GM19239 (cell line): ENCODE data around the gene FGGY.
"Not testable (repeated sequence)": the region's sequence is repeated elsewhere in the genome, so short reads cannot be mapped to it uniquely, and the experiment has no call there.

Source experiments
- DNase-seq: peaks from one replicate; pipeline ENCODE4 v3.0.0; 2011; ENCODE audit warnings: low spot score; ENCODE audit not compliant: insufficient read length
- FAIRE-seq: peaks from 2 replicates; lab custom pipeline; 2011; peaks lifted over from hg19 to GRCh38; lab: Jason Lieb, UNC

Gene FGGY

DNA sequence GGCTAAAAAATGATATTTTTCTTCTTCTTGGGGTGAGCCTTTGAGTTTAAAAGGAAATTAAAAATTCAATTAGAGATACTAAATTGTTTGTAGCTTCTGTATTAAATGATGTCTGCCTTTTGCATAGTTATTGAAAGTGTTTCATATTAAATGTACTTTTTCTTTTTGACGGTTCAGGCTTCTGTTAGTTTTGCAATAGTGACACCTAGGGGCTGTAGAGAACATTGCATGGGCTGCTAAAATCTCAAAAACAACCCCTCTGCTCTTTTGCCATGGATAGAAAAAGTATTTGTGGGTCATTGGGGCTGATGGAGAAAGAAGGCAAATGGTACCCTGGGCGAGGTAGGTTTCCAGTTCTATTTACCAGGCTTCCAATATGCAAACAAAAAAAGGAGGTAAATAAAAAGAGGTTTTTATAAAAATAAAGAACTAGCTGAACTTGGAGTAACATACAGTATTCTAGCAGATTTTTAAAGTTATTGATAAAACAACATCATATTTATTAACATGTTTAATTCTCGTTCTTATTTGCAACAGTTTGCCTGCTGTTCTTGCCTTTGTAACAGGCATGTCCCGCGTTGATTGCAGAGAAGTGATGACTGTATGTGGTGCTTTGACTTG lies 402.4 kb downstream of the FGGY start:
- DNase-seq (peak; percentile 15), FAIRE-seq (peak; percentile 78)

DNA sequence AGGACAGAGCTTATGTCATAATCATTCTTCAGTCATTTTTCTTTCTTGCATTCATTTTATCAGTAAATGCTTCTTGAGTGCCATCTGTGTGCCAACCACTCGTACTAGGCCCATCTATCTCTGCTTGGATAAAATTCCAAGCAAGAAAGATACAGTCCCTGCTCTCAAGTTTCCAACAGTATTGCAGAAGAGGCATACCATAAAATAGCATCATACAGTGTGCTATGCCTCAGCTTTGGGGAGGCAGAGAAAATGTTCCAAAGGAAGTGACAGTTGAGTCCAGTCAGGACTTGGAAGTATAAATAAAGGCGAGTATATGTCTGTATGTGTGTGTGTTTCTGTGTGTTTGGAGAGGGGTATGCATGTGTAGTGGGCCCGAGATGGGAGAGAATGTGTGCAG lies 404.5 kb downstream of the FGGY start:
- FAIRE-seq (no peak), DNase-seq (no peak)

DNA sequence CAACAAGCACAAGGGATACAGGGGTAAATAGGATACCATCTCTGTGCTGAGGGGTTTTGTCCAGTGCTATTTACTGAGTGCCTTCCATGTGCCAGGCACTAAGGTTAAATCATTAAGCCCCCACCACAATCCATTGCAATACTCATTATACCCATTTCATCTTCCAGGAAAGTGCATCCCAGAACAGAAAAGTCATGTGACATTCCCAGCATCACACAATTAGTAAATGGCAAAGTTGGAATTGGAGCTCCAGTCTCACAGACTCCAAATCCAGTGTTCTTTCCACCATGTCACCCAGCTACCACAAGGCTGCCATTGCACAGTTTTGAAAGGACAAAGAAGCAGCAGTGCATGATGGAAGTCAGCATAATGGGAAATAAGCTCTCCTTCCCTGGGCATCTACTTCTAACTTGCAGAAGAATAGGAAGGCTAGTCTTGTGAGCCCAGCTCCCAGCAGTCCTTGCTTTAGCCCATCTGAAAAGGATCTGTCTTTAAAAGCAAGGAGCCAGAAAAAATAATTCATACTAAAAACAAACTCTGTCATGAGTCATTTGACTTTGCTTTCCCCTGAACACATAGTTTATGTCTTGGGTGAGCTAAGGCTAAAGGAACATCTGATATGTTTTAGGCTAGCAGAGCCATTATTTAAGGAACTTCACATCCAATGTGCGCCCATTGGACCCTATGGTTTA lies 406.5 kb downstream of the FGGY start:
- FAIRE-seq (no peak), DNase-seq (no peak)

DNA sequence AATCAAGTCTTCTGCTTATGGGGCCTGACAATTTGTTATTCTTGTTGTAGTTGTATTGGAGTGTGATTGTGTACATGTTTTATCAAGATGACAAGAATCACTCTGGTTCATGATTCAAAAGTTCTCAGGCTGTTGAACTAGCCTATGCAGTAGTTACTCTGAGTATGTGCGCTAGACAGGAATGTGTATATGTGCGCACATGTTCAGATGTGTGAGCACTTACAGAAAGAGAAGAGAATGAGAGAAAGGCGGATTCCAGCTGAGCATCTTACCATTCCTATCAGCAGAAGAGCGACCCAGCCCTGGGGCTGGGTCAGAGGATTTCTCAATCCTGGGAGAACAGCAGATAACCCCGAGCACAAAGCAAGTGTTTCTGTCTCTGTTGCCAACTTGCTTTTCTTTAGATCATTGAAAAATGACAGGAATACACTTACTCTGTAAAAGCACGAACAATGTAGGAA lies 407.1 kb downstream of the FGGY start:
- FAIRE-seq (no peak), DNase-seq (no peak)

DNA sequence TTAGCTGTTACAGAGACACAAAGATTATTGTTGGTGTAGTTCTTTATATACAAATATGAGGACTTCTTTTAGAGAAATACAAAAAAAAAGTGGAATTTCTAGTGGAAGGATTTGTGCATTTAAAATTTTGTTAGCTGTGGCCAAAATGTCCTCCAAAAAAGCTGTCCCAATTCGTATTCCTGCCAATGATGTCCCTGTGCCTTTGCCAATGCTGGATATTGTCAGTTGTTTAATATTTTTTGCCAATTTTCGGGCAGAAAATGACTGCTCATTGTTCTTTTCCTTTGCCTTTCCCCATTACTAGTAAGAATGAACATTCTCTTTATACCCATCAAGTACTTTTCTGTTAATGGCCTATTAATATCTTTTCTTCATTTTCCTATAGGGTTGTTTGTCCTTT lies 407.8 kb downstream of the FGGY start:
- DNase-seq (no peak), FAIRE-seq (no peak)

DNA sequence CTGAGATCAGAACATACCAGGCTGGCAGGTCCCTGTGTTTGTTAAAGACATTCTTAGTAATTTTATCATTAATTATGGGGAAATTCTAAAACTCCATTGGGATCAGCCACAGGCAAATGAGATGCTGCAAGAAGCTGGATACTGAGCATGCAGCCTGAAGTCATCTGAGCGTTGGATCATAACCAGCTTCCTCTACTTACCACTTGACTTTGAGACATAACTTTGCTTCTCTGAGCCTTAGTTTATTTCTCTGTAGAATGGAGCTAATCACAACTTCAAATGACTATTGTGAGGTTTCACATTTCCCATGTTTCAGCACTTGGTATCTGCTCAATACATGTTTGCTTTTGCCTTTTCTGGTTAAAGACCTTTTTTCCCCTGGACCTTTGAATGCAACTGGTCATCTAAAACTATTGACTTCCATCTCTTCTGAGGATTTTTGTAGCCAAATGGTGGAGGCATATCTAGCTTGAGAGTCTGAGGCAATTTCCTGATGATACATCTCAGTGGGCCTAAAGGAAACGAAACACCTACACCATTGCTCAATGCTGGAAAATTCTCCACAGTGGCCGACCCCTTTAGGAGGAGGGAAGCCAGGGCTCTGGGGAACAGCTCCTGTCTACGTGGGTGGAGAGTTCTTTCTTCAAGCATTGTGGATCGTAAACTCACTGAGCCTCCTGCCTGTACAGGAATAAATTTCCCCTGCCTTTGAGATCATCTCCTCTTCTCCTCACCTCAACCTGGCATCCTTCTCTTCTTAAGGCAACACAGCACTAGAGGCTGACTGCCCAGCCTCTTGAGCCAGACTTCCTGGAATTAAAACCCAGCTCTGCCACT lies 408.8 kb downstream of the FGGY start:
- no peak for DNase-seq
- no peak for FAIRE-seq

DNA sequence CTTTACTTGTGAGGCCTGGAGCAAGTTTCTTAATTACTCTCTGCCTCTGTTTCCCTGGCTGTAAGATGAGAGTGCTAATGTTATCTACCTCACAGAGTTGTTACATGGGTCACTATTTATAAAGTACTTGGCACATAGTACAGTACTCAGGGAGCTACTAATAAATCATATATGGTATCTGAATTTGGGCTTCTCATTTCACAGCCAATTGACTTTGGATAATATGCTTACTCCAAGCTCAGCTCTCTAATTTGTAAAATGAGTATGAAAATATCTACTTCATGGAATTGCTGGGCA lies 409.4 kb downstream of the FGGY start:
- no peak for FAIRE-seq
- DNase-seq = no peak

DNA sequence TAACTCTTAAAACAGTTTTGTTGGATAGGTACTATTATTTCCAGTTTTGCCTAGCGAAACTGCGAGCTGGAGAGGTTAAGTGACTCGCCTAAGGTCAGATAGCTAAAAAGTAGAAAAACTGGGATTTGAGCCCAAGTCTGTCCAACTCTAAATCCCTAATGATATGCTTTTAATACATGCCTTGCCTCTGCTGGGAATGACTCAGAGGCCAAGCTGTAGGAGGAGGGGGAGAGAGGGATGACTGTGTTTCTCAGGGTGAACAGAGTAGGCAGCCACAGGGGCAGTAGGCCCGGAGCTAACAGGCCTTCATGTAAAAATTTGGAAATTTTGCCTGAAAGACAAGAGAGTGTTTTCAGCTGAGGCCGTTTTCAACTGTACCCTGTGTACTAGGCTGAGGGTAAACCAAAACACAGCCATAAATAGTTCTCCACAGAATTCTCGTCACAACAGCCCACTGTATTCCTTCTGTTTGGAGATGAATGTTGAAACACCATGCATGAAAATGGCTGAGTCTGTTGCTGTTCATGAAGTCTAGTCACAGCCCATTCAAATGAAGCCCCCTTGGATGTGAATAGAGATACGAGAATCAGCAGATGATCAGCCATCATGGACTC lies 410.4 kb downstream of the FGGY start:
- FAIRE-seq (no peak), DNase-seq (no peak)

DNA sequence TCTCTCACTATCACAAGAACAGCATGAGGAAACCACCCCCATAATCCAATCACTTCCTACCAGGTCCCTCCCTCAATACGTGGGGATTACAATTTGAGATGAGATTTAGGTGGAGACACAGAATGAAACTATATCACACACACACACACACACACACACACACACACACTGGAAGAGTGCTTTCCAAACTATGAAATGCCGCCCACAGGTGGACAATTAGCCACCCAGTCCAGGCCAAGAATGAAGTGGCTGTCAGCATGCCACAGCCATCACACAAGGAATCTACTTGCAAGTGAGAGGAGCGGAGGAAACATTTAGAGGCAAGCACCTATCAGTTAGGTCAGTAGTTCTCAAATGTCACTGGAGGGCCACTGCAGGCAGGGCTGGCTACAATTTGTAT lies 412.4 kb downstream of the FGGY start:
- DNase-seq (no peak), FAIRE-seq (no peak)

DNA sequence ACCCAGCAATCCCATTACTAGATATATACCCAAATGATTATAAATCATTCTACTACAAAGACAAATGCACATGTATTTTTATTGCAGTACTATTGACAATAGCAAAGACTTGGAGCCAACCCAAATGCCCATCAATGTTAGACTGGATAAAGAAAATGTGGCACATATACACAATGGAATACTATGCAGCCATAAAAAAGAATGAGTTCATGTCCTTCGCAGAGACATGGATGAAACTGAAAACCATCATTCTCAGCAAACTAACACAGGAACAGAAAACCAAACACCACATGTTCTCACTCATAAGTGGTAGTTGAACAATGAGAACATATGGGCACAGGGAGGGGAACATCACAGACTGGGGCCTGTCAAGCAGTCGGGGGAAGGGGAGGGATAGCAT lies 414.0 kb downstream of the FGGY start:
- not testable (repeated sequence) for DNase-seq, FAIRE-seq

DNA sequence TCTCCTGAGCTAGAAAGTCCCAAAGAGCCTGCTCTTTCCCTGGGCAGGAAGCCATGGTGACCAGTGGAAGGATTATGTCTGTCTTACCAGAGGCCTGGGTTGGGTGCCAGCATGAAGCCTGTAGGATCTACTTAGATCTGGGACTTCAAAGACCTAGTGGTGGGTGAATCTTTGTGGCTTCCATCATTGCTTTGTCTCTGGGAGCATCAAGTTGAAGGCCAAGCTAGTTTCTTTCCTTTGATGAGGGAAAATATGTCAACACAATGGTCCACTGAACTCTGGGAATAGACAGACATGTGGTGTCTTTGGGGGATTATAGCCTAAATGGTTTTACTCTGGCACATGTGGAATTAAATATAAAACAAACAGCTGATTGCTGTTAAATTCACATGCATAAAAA lies 417.3 kb downstream of the FGGY start:
- FAIRE-seq (no peak), DNase-seq (no peak)

DNA sequence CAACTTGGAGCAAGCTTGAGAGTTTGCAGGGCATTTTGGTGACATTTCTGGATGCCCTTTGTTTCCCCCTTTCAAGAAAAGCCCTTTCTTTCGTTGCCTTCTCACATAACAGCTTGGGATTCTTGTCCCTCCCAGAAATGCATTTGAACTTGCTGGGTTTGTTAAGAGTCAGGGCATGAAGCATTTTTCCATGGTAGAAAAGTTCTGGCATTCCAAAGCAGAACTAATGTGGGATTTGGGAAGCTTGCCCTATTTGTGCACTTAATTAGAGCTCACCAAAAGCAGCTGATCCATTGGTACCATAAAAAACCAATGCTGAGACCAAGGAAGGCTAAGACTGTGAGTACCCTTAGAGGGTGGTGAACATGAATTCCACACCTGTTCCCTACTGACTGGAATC lies 418.1 kb downstream of the FGGY start:
- no peak for DNase-seq
- no peak for FAIRE-seq

DNA sequence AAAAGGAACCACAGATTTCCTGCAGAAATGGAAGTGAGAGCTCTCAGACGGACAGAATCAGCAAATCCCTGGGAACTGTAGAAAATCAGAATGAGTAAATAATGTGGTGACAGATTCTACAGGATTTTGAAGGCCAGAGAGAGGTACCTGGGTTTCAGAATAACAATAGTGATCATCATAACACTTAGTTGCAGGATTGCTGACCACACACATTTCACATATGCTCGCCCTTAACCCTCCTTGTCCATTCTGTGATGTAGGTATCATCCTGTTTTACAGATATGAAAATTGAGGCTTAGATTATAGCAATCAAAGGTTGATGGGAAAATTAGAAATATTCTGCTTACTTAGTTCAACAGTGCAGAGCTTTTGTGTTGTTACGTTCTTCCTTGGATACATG lies 419.9 kb downstream of the FGGY start:
- FAIRE-seq = no peak
- DNase-seq = no peak

DNA sequence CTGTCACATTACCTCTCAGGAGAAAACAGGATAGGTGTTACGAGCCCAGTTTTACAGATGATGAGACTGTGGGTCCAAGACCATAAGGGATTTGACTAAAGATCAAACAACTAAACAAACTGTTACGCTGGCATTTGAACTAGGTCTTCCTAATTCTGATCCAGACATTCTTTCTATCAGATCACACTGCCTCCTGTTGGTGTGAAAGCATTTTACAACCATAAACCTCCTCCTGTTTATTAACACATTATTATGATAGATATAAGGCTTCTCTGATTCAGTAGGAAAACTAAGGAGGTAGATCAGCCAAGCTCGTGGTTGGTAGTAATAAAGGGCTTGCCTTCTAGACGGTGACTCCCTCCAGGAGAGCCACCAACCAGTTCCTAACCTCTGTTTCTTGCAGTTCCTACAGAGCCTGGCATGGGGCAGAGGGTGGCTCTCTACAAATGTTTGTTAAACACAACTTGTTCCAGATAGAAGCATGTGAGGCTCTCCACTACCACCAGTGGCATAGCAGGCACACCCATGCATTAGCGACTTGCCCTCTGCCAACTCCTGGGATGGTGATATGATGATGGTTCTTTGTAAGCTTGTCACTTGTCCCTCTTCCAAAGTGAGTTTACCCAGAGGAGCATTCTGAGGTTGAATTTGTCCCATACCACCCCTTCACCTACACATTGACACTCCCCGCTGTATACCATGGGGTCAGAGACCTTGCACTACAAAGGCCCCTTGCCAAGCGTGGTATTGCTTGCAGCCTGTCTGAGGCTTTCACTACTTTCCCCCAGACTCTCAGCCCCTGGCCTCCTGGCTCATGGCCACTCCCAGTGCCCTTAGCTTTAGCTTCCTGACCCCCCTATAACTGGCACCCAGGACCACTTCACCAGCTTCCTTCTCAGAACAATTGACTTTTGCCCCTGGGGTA lies 421.4 kb downstream of the FGGY start:
- FAIRE-seq (peak; percentile 61), DNase-seq (no peak)

DNA sequence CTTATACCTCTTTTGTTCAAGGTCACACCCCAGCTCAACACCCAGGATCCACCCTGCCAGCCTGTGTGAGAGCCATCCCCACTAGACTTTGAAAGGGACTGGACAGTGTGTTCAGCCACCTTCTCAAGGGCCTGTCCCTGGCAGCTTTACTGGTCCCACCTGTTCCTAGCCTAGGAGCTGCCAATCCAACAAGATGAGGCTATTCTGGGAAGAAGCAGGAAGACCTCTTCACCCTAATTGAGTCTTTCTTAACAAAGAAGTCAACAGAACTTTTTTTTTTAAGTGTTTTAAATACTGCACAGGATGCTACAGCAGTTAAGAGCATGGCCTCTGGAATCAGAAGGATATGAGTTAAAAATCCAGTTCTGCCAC lies 422.1 kb downstream of the FGGY start:
- DNase-seq (no peak), FAIRE-seq (no peak)

DNA sequence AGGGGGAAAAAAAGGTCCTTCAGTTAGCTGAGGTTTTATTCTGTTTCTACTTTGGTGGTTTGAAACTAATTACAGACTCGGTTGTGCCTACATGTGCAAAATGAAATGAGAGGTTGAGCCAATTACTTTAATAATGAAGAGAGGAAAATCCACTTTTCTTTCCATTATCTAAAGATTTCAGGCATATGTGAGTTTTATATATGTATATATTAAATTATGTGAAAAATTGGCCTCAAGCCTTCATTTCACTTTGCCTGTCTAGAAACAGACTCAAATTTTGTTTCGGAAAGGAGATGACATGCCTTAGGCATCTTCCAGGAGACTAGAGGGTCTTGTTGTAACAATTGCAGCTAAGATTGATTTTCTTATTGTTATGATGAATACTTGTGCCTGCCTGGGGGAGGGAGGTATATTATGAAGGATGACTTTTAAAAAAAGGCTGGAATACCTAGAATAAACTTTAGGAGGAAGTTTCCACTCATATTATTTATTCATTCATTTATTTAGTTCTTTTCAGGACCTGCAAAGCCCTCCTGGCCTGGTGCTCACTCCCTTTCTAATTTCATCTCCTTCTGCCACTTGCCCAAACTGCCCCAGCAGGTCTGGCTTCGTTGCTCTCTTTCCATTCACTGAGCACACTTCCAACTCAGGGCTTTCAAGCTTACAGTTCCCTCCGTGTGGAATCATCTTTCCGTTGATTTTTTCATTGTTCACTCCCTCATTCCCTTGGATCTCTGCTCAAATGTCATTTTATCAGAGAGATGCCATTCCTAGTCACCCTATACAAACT lies 423.6 kb downstream of the FGGY start:
- DNase-seq = no peak
- no peak for FAIRE-seq

DNA sequence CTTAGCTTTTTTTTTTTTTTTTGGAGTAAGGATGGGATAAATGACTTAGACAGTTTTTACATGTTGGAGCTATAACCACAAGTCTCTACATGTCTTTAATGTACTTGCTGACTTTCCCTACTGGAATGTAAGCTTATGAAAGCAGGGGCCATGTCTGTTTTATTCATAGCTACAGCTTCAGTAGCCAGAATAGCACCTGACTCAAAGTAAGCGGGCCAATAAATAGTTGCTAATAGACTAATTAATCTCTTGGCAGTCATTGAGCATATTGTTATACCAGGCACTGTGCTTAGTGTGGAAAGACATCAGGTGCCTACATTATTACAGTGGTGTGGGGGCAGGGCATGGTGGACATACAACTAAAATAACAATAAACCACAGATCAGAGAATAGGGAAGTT lies 433.4 kb downstream of the FGGY start:
- FAIRE-seq = no peak
- DNase-seq = no peak

DNA sequence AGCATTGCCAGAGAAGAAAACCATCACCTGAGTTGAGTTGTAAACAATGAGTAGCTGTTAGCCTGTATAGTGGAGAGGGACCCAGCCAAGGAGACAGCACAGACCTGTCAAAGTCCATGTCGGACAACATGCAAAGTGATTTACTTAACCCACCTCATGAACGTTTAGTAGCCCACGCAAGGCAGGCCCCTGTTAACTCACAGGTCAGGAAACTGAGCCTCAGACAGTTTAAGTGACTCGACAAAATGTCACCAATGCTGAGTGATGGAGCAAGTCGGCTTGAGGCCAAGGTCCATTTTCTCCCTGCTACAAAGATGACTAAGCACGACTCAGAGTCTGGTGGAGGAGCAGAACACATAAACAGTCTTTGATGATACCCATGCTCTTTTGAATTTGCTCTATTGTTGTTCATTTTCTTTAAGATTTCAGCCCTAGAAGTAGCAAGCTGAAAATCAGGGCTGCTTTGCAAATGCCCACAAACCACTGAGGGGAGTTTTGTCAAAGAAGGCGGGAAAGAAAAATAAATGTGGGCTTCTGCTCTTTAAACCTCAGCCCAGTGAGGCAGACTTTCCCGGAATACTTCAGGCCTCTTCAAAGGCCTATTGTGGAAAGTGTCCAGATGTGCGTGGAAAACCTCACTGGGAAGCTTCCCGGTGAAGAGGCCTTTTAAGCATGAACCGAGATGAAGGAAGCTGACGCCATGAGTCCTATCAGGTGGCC lies 434.0 kb downstream of the FGGY start:
- DNase-seq (no peak), FAIRE-seq (no peak)

DNA sequence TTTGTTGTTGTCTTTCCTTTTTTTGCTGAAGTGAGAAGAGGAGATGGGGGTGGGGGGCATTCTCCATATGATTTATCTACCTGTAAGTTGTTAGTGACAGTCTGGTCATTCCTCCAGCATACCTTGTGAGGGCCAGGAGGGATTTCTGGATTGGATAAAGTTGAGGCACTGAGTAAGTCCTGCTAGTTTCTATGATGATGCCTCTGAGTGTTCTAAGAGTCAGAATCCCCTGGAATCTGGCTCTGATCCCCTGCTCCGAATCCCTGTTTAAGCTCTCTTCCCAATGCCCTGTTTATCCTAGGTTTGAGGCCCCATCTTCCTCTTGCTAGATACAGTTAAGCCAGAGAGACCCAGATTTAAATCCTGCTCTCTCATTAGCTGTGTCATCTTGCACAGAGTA lies 434.7 kb downstream of the FGGY start:
- DNase-seq (no peak), FAIRE-seq (no peak)
